NB4 (cell line): ENCODE results near the gene HNRNPK.

ENCODE experiments used
- CTCF ChIP-seq: IDR thresholded peaks from one replicate; pipeline ENCODE4 v1.5.1; 2012; ENCODE audit warnings: low read depth, low read length
- MYC ChIP-seq: IDR thresholded peaks from 2 replicates; pipeline ENCODE4 v1.6.1; 2011; ENCODE audit warnings: low read depth, low read length
- POLR2A ChIP-seq: IDR thresholded peaks from 2 replicates; pipeline ENCODE4 v1.6.1; 2011; ENCODE audit warnings: mild to moderate bottlenecking; ENCODE audit not compliant: insufficient read length; ENCODE audit errors: extremely low read depth

GRCh38 chr9:84001621-84002020 lies 21.6 kb upstream of the HNRNPK start:
- TF ChIP-seq CTCF (no peak), POLR2A (no peak), MYC (no peak)
